CD14-positive monocyte (primary cell): Measurements from ENCODE around the gene HCK. TPM values are rescaled to one million over a fixed set of nuclear protein-coding genes. Genes with fewer than 3 reads are reported as not detected.

Experiments
- DNase-seq, 3 donors: peaks; one replicate each; pipeline ENCODE4 v3.0.0-alpha.2; 2011 to 2022
- H2AFZ ChIP-seq: 2 replicates; pipeline ENCODE4 v1.6.0; 2012; ENCODE audit warnings: mild to moderate bottlenecking, low read depth, low read length, inconsistent platforms; ENCODE audit not compliant: insufficient read depth, poor library complexity, severe bottlenecking
- H3K27ac ChIP-seq, 2 donors: 1 replicate in 1 of 2; 2 replicates in 1 of 2; pipeline ENCODE4 v1.5.1; 2012 to 2013; ENCODE audit warnings: low read length in 2 of 2, control low read depth in 1 of 2, inconsistent platforms in 1 of 2, low read depth in 1 of 2, mild to moderate bottlenecking in 1 of 2
- H3K27me3 ChIP-seq, 2 donors: one replicate each; pipeline versions ENCODE4 v1.6.0 to v1.6.1; 2011 to 2013; ENCODE audit warnings: low read length in 2 of 2; ENCODE audit not compliant: control insufficient read depth in 2 of 2, insufficient read depth in 2 of 2
- H3K36me3 ChIP-seq, 2 donors: replicated peaks in 1 of 2; 1 replicate in 1 of 2; 2 replicates in 1 of 2; pipeline versions ENCODE4 v1.5.1 to v1.6.1; 2012 to 2013; ENCODE audit warnings: low read length in 2 of 2, control low read depth in 1 of 2, inconsistent platforms in 1 of 2, mild to moderate bottlenecking in 1 of 2; ENCODE audit not compliant: insufficient read depth in 2 of 2, control insufficient read depth in 1 of 2
- H3K4me1 ChIP-seq, 2 donors: 1 replicate in 1 of 2; 2 replicates in 1 of 2; pipeline versions ENCODE4 v1.5.1 to v1.6.1; 2012 to 2013; ENCODE audit warnings: low read length in 2 of 2, control low read depth in 1 of 2, inconsistent platforms in 1 of 2, mild to moderate bottlenecking in 1 of 2, moderate library complexity in 1 of 2; ENCODE audit not compliant: insufficient read depth in 2 of 2, control insufficient read depth in 1 of 2
- H3K4me2 ChIP-seq: replicated peaks from 2 replicates; pipeline ENCODE3; 2012; ENCODE audit warnings: low read length, moderate library complexity, mild to moderate bottlenecking; ENCODE audit not compliant: poor library complexity, severe bottlenecking; ENCODE audit errors: extremely low read depth
- H3K4me3 ChIP-seq, 3 experiments: fragments of 200-600 bp in 1 of 3; sonication (generic) in 1 of 3; replicated peaks in 1 of 3; 1 replicate in 2 of 3; 2 replicates in 1 of 3; pipeline ENCODE4 v1.5.1; 2011 to 2013; ENCODE audit warnings: low read length in 3 of 3, mild to moderate bottlenecking in 3 of 3, control low read depth in 2 of 3, low read depth in 2 of 3, inconsistent platforms in 1 of 3, moderate library complexity in 1 of 3
- H3K79me2 ChIP-seq: 2 replicates; pipeline ENCODE4 v1.6.0; 2012; ENCODE audit warnings: mild to moderate bottlenecking, control low read depth, inconsistent platforms, low read length, moderate library complexity; ENCODE audit not compliant: insufficient read depth
- H3K9ac ChIP-seq: 2 replicates; pipeline ENCODE4 v1.6.0; 2017; ENCODE audit warnings: low read length, mild to moderate bottlenecking; ENCODE audit not compliant: insufficient read depth, poor library complexity, severe bottlenecking
- H3K9me3 ChIP-seq, 2 donors: replicated peaks in 1 of 2; 1 replicate in 1 of 2; 2 replicates in 1 of 2; pipeline versions ENCODE4 v1.5.1 to v1.6.1; 2012 to 2013; ENCODE audit warnings: low read length in 2 of 2, control low read depth in 1 of 2; ENCODE audit not compliant: control insufficient read depth in 1 of 2, insufficient read depth in 1 of 2
- H4K20me1 ChIP-seq: 2 replicates; pipeline ENCODE4 v1.6.0; 2012; ENCODE audit warnings: mild to moderate bottlenecking, low read length, control low read depth, moderate library complexity; ENCODE audit not compliant: insufficient read depth
- H3K27ac Mint-ChIP-seq, 7 donors: one replicate each; pipeline ENCODE4 v1.8.0; 2020; ENCODE audit warnings: mild to moderate bottlenecking in 7 of 7, mixed read lengths in 7 of 7, moderate library complexity in 6 of 7, inconsistent platforms in 2 of 7
- H3K27me3 Mint-ChIP-seq, 3 donors: one replicate each; pipeline ENCODE4 v1.8.0; 2021 to 2022; ENCODE audit warnings: low read depth in 3 of 3, mild to moderate bottlenecking in 3 of 3, mixed read lengths in 3 of 3, moderate library complexity in 3 of 3, inconsistent platforms in 1 of 3
- H3K36me3 Mint-ChIP-seq, 2 donors: one replicate each; pipeline ENCODE4 v1.8.0; 2020; ENCODE audit warnings: mixed read lengths in 2 of 2, inconsistent platforms in 1 of 2, mild to moderate bottlenecking in 1 of 2
- H3K4me1 Mint-ChIP-seq: one replicate; pipeline ENCODE4 v1.8.0; 2020; ENCODE audit warnings: mild to moderate bottlenecking, mixed read lengths
- H3K4me3 Mint-ChIP-seq, 2 donors: one replicate each; pipeline ENCODE4 v1.8.0; 2020; ENCODE audit warnings: mild to moderate bottlenecking in 2 of 2, mixed read lengths in 2 of 2, moderate library complexity in 1 of 2
- H3K9me3 Mint-ChIP-seq, 7 donors: one replicate each; pipeline ENCODE4 v1.8.0; 2020 to 2022; ENCODE audit warnings: mixed read lengths in 7 of 7, mild to moderate bottlenecking in 6 of 7, moderate library complexity in 6 of 7, inconsistent platforms in 2 of 7
- CTCF ChIP-seq: fragments of 200-600 bp; IDR thresholded peaks from one replicate; pipeline ENCODE4 v1.8.0; 2022; ENCODE audit warnings: antibody characterized with exemption, mild to moderate bottlenecking
- WGBS: methylation state at CpG from one replicate; pipeline ENCODE4 v1.1.5; 2013; ENCODE audit warnings: missing lambda C conversion rate; ENCODE audit not compliant: insufficient coverage; 5-methylcytosine and 5-hydroxymethylcytosine counted together
- intact Hi-C, 2 donors: fragments of 100-400 bp; cut with micrococcal nuclease; formaldehyde crosslinking; loops; one replicate each; pipeline versions ENCODE4 v1.15.0 to v1.15.1; 2023
- polyA plus RNA-seq, 3 donors: library from polyadenylated mRNA; depleted of rRNA in 1 of 3; unstranded in 2 of 3; stranded (reverse) in 1 of 3; fragments of 300-500 nt in 2 of 3; fragments of >200 nt in 1 of 3; fragmentation: Illumina TruSeq in 2 of 3; gene quantifications; 1 replicate in 2 of 3; 2 replicates in 1 of 3; pipeline ENCODE4 v1.2.3, GENCODE V29; 2012 to 2021

HCK gene
- polyA plus RNA-seq, 3 donors, result 430 to 688 (median 526) TPM

DNA sequence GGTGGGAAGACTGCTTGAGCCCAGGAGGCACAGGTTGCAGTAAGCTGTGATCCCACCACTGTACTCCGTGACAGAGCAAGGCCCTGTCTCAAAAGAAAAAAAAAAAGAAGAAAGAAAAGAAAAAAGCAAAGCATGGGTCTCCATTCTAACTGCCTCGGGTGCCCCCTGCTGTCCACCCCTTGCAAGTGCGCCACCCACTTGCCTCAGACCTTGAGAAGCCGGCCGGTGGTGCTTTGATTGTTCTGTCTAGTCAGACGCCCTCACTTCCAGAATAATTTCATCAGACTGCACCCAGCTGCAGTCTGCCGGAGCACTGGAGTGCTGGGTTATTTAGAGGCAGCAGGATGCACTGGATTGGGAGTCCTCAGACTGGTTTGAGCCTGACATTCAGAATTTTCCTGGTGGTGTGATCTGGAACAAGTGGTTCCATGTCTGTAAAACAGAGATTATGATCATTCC lies 39.9 kb downstream of the HCK start:
- peaks cover 0 to 11% of the 10 kb centered on the region in 2 donors for H3K4me1 ChIP-seq
- no peaks in the 10 kb centered on the region for H3K9me3 ChIP-seq

DNA sequence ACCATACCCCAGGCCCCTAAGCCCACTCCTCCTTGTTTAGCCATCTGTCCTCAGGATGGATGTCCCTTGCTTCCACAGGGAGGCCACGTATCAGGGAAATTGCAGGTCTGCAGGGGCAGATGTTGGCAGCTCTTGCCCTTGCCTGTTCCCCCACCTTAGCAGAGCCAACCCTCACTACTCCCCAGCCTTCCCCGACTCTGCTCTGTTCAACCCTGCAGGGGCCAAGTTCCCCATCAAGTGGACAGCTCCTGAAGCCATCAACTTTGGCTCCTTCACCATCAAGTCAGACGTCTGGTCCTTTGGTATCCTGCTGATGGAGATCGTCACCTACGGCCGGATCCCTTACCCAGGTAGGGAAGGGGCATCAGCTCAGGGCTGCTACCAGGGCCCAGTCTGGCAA lies 46.7 kb downstream of the HCK start:
- no peak for TF ChIP-seq CTCF
- Mint-ChIP-seq H3K27me3 (peaks cover 0 to 7% (median 2%) of the 10 kb centered on the region in 3 donors), H3K27ac (peak overlapping the region in 3 of 7 donors; percentile 1 to 50 (median 40)), H3K36me3 (peaks cover 75 to 97% of the 10 kb centered on the region in 2 donors), H3K4me3 (no peak overlapping the region), H3K4me1 (no peaks in the 10 kb centered on the region), H3K9me3 (no peaks in the 10 kb centered on the region)
- Histone ChIP-seq H2AFZ (no peak overlapping the region), H3K4me1 (no peaks in the 10 kb centered on the region), H4K20me1 (peaks cover 99% of the 10 kb centered on the region), H3K4me3 (no peak overlapping the region), H3K4me2 (no peak overlapping the region), H3K27ac (peak overlapping the region in 1 of 2 donors; percentile 26), H3K9ac (no peak overlapping the region), H3K27me3 (no peaks in the 10 kb centered on the region), H3K79me2 (peaks cover 18% of the 10 kb centered on the region), H3K36me3 (peaks cover 92 to 99% of the 10 kb centered on the region in 2 donors), H3K9me3 (no peaks in the 10 kb centered on the region)
- DNase-seq, result no peak
- WGBS, result 95% methylated on average over 6 of the region's 6 CpGs
- intact Hi-C loops, result loop anchor here in 1 of 2 donors (10.0 kb wide), 2 partner anchors 134 to 244 kb away; partner anchors contain the start of gene XKR7

More for the DNA sequence above, 39.9 kb downstream of the HCK start:
- peak; percentile 97 for TF ChIP-seq CTCF
- peaks cover 15% of the 10 kb centered on the region for H3K4me1 Mint-ChIP-seq
- 3% methylated on average over 5 of the region's 7 CpGs for WGBS
- peaks cover 99% of the 10 kb centered on the region for H4K20me1 ChIP-seq
- no peak overlapping the region for H3K9ac ChIP-seq
- peaks cover 77 to 98% of the 10 kb centered on the region in 2 donors for H3K36me3 Mint-ChIP-seq
- H3K4me2 ChIP-seq, result no peak overlapping the region
- H2AFZ ChIP-seq, result no peak overlapping the region
- peak overlapping the region in 1 of 2 donors; percentile 64 for H3K27ac ChIP-seq
- H3K4me3 ChIP-seq, result no peak overlapping the region
- peaks cover 0 to 1% (median under 1%) of the 10 kb centered on the region in 3 donors for H3K27me3 Mint-ChIP-seq
- no peaks in the 10 kb centered on the region for H3K9me3 Mint-ChIP-seq
- H3K36me3 ChIP-seq, result peaks cover 93 to 99% of the 10 kb centered on the region in 2 donors
- peak overlapping the region in 5 of 7 donors; percentile 60 to 84 (median 65) for H3K27ac Mint-ChIP-seq
- H3K4me3 Mint-ChIP-seq, result no peak overlapping the region
- DNase-seq, result peak; percentile 63 to 77 (median 76)
- intact Hi-C loops, result loop anchor here in 1 of 2 donors (5.0 to 10.0 kb wide), 4 partner anchors 60 to 265 kb away; partner anchors contain the start of gene XKR7
- no peaks in the 10 kb centered on the region for H3K27me3 ChIP-seq
- H3K79me2 ChIP-seq, result peaks cover 29% of the 10 kb centered on the region
